ENCODE measurements around the gene F5.

F5 gene

GRCh38 chr1:169588785-169589485 lies 2.7 kb upstream of the F5 start:
- in situ Hi-C loops (cut with MboI; ENCODE audit: low sequenced_read_pairs): no loop called here

- in situ Hi-C loops (cut with MboI; ENCODE audit: low sequenced_read_pairs): no loop called here
These were observed 1.8 kb upstream of the F5 start for GRCh38 chr1:169588112-169588511.

- in situ Hi-C loops (cut with MboI; ENCODE audit: low sequenced_read_pairs): no loop called here
These were observed 250 bp downstream of the F5 start for GRCh38 chr1:169586067-169586394.

GRCh38 chr1:169585181-169585580 lies 1.1 kb downstream of the F5 start:
- in situ Hi-C loops (cut with MboI; ENCODE audit: low sequenced_read_pairs): no loop called here

- in situ Hi-C loops (cut with MboI; ENCODE audit: low sequenced_read_pairs): no loop called here
These were observed 1.7 kb downstream of the F5 start for GRCh38 chr1:169584483-169585144.

- in situ Hi-C loops (cut with MboI; ENCODE audit: low sequenced_read_pairs): no loop called here
These were observed 8.1 kb downstream of the F5 start for GRCh38 chr1:169577981-169578738.

- in situ Hi-C loops (cut with MboI; ENCODE audit: low sequenced_read_pairs): no loop called here
These were observed 9.3 kb downstream of the F5 start for GRCh38 chr1:169576935-169577331.

- in situ Hi-C loops (cut with MboI; ENCODE audit: low sequenced_read_pairs): no loop called here
These were observed 9.9 kb downstream of the F5 start for GRCh38 chr1:169576241-169576934.

GRCh38 chr1:169574336-169574735 lies 11.9 kb downstream of the F5 start:
- in situ Hi-C loops (cut with MboI; ENCODE audit: low sequenced_read_pairs): no loop called here

- in situ Hi-C loops (cut with MboI; ENCODE audit: low sequenced_read_pairs): no loop called here
These were observed 14.1 kb downstream of the F5 start for GRCh38 chr1:169572187-169572586.

GRCh38 chr1:169571450-169571849 lies 14.8 kb downstream of the F5 start:
- in situ Hi-C loops (cut with MboI; ENCODE audit: low sequenced_read_pairs): no loop called here

- in situ Hi-C loops (cut with MboI; ENCODE audit: low sequenced_read_pairs): no loop called here
These were observed 16.1 kb downstream of the F5 start for GRCh38 chr1:169570172-169570574.

GRCh38 chr1:169568497-169568896 lies 17.8 kb downstream of the F5 start:
- in situ Hi-C loops (cut with MboI; ENCODE audit: low sequenced_read_pairs): no loop called here

- in situ Hi-C loops (cut with MboI; ENCODE audit: low sequenced_read_pairs): no loop called here
These were observed 20.7 kb downstream of the F5 start for GRCh38 chr1:169565335-169566271.

GRCh38 chr1:169563650-169564049 lies 22.6 kb downstream of the F5 start:
- in situ Hi-C loops (cut with MboI; ENCODE audit: low sequenced_read_pairs): no loop called here

GRCh38 chr1:169563019-169563615 lies 23.2 kb downstream of the F5 start:
- in situ Hi-C loops (cut with MboI; ENCODE audit: low sequenced_read_pairs): no loop called here

- in situ Hi-C loops (cut with MboI; ENCODE audit: low sequenced_read_pairs): no loop called here
These were observed 24.6 kb downstream of the F5 start for GRCh38 chr1:169561692-169562091.

- in situ Hi-C loops (cut with MboI; ENCODE audit: low sequenced_read_pairs): no loop called here
These were observed 29.1 kb downstream of the F5 start for GRCh38 chr1:169557131-169557530.

GRCh38 chr1:169550294-169550693 lies 36.0 kb downstream of the F5 start:
- in situ Hi-C loops (cut with MboI; ENCODE audit: low sequenced_read_pairs): no loop called here

- in situ Hi-C loops (cut with MboI; ENCODE audit: low sequenced_read_pairs): loop anchor here (10.0 to 25.0 kb wide), 2 partner anchors 83 to 936 kb away; no protein-coding TSS in a partner anchor
These were observed 38.0 kb downstream of the F5 start for GRCh38 chr1:169548282-169548681.
